Measurements from ENCODE around the gene UBL7. TPM values are rescaled to one million over a fixed set of nuclear protein-coding genes. Genes with fewer than 3 reads are reported as not detected.

Gene UBL7
- total RNA-seq (10 to 100 TPM; 32.7 to 42.6 TPM), polyA plus RNA-seq (ENCODE audit: insufficient read length in 6 of 6) (10 to 100 TPM; 58.9 to 68.3 (median 61.7) TPM)
- long read RNA-seq, donor 1, transcript UBL7-201 (11 exons, 1,360 nt), result major isoform, 14 of 33 reads
- long read RNA-seq, donor 1, transcript UBL7-202 (11 exons, 1,427 nt), result minor isoform, 11 of 33 reads
- long read RNA-seq, donor 1, partial matches to known transcripts, result 7 of 33 reads
- long read RNA-seq, donor 1, other reads (novel, unspliced or antisense), result 0 of 33 reads
- long read RNA-seq, donor 2, transcript UBL7-201 (11 exons, 1,360 nt), result minor isoform, 11 of 27 reads
- long read RNA-seq, donor 2, transcript UBL7-202 (11 exons, 1,427 nt), result major isoform, 15 of 27 reads
- long read RNA-seq, donor 2, partial matches to known transcripts, result 0 of 27 reads
- long read RNA-seq, donor 2, other reads (novel, unspliced or antisense), result 0 of 27 reads
- long read RNA-seq, donor 3, transcript UBL7-201 (11 exons, 1,360 nt), result major isoform, 15 of 22 reads
- long read RNA-seq, donor 3, transcript UBL7-202 (11 exons, 1,427 nt), result minor isoform, 6 of 22 reads
- long read RNA-seq, donor 3, partial matches to known transcripts, result 0 of 22 reads
- long read RNA-seq, donor 3, other reads (novel, unspliced or antisense), result 0 of 22 reads
- long read RNA-seq, donor 4, transcript UBL7-202 (11 exons, 1,427 nt), result major isoform, 32 of 84 reads
- long read RNA-seq, donor 4, transcript UBL7-201 (11 exons, 1,360 nt), result minor isoform, 29 of 84 reads
- long read RNA-seq, donor 4, partial matches to known transcripts, result 8 of 84 reads
- long read RNA-seq, donor 4, other reads (novel, unspliced or antisense), result 14 of 84 reads
- long read RNA-seq, donor 5, transcript UBL7-201 (11 exons, 1,360 nt), result major isoform, 6 of 10 reads
- long read RNA-seq, donor 5, partial matches to known transcripts, result 0 of 10 reads
- long read RNA-seq, donor 5, other reads (novel, unspliced or antisense), result 0 of 10 reads
- long read RNA-seq, donor 6, transcript UBL7-202 (11 exons, 1,427 nt), result minor isoform, 10 of 26 reads
- long read RNA-seq, donor 6, transcript UBL7-201 (11 exons, 1,360 nt), result major isoform, 15 of 26 reads
- long read RNA-seq, donor 6, partial matches to known transcripts, result 0 of 26 reads
- long read RNA-seq, donor 6, other reads (novel, unspliced or antisense), result 0 of 26 reads
- long read RNA-seq, donor 7, partial matches to known transcripts, result 0 of 6 reads
- long read RNA-seq, donor 7, other reads (novel, unspliced or antisense), result 0 of 6 reads
- long read RNA-seq, donor 8, transcript UBL7-201 (11 exons, 1,360 nt), result minor isoform, 5 of 14 reads
- long read RNA-seq, donor 8, transcript UBL7-202 (11 exons, 1,427 nt), result major isoform, 9 of 14 reads
- long read RNA-seq, donor 8, partial matches to known transcripts, result 0 of 14 reads
- long read RNA-seq, donor 8, other reads (novel, unspliced or antisense), result 0 of 14 reads
- long read RNA-seq, donor 9, result 0 reads
- long read RNA-seq, donor 10, transcript UBL7-201 (11 exons, 1,360 nt), result minor isoform, 37 of 107 reads
- long read RNA-seq, donor 10, transcript UBL7-202 (11 exons, 1,427 nt), result major isoform, 45 of 107 reads
- long read RNA-seq, donor 10, partial matches to known transcripts, result 9 of 107 reads
- long read RNA-seq, donor 10, other reads (novel, unspliced or antisense), result 14 of 107 reads
- long read RNA-seq, donor 11, result 0 reads
- long read RNA-seq, donor 12, transcript UBL7-202 (11 exons, 1,427 nt), result major isoform, 15 of 20 reads
- long read RNA-seq, donor 12, transcript UBL7-201 (11 exons, 1,360 nt), result minor isoform, 5 of 20 reads
- long read RNA-seq, donor 12, partial matches to known transcripts, result 0 of 20 reads
- long read RNA-seq, donor 12, other reads (novel, unspliced or antisense), result 0 of 20 reads

DNA sequence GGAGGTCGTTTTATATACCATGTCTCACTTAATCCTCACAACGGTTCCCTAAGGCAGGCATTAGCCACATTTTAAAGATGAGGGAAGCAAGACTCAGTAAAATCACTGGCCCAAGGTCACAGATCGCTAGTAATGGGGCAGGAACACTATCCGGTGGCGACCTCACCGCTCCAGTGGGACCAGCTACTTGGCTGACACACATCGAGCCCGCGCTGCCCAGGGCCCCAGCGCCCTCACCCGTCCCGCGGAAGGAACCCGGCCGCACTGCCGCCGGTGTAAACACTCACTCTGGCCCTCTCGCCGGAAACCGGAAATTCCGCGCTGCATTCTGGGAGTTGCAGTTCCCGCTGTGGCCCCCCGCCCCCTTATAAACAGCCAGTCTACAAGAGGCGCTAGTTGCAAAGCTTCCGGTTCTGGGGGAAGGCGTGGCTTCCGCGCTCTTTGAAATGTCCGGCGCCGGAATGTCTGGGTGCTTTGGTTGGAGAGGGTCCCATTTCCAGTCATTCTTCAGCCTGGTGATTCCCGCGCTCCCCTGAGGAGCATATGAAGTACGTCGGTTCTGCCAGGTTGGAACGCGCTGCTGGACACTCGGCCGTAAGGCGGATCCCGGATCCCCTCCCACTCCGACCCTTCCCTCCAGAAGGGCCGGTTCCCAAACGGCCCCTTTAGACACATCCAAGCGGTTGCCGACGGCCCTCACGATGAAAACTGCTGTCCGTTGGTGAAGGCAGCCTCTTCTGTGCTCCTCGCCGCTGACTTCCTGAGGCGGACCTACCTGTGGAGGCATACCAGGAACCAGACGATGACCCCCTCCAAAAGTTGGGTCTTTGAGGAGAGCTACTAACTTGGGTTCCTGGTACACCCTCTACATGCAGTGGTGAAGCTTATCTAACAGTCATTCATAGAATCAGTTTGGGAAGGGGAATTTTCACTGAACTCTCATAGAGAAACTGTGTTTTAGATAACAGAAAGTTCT lies at the start of gene UBL7:
TSS of gene UBL7 (minus strand) at position 290 of the 976 bp plus-strand sequence. CDS start 2,293 bp downstream, outside the sequence.
- DNase-seq (peak; percentile 92 to 98 (median 98)), ATAC-seq (peak; percentile 99)
- peak within 1 kb of the TSS; percentile 59 to 78 for H3K4me3 ChIP-seq
- H3K36me3 ChIP-seq, result peaks cover 0 to 17% of the 10 kb centered on the region in 2 donors
- H3K4me1 ChIP-seq, result peaks cover 8 to 27% of the 10 kb centered on the region in 2 donors
- intact Hi-C loops (cut with DNase I), result no loop called here
- TF ChIP-seq, protein P1, sequence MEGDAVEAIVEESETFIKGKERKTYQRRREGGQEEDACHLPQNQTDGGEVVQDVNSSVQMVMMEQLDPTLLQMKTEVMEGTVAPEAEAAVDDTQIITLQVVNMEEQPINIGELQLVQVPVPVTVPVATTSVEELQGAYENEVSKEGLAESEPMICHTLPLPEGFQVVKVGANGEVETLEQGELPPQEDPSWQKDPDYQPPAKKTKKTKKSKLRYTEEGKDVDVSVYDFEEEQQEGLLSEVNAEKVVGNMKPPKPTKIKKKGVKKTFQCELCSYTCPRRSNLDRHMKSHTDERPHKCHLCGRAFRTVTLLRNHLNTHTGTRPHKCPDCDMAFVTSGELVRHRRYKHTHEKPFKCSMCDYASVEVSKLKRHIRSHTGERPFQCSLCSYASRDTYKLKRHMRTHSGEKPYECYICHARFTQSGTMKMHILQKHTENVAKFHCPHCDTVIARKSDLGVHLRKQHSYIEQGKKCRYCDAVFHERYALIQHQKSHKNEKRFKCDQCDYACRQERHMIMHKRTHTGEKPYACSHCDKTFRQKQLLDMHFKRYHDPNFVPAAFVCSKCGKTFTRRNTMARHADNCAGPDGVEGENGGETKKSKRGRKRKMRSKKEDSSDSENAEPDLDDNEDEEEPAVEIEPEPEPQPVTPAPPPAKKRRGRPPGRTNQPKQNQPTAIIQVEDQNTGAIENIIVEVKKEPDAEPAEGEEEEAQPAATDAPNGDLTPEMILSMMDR (IDR thresholded peaks at IDR 0.05), result peak in 1 of 2 donors; percentile 16
- peak within 1 kb of the TSS; percentile 78 to 87 for H3K27ac ChIP-seq
- H3K27me3 ChIP-seq, result no peaks in the 10 kb centered on the region
- H3K9me3 ChIP-seq, result no peaks in the 10 kb centered on the region

- TF ChIP-seq, protein P1 (IDR thresholded peaks at IDR 0.05), result no peak
- H3K27ac ChIP-seq, result no peak overlapping the region
- ATAC-seq, result no peak
- peaks cover 0 to 8% of the 10 kb centered on the region in 2 donors for H3K4me1 ChIP-seq
- no peak overlapping the region for H3K4me3 ChIP-seq
- no peak for DNase-seq
- no peaks in the 10 kb centered on the region for H3K36me3 ChIP-seq
- no peaks in the 10 kb centered on the region for H3K27me3 ChIP-seq
- intact Hi-C loops (cut with DNase I), result no loop called here
- H3K9me3 ChIP-seq, result no peaks in the 10 kb centered on the region
Observed at GRCh38 chr15:74506515-74506840, 45.5 kb upstream of the UBL7 start.

DNA sequence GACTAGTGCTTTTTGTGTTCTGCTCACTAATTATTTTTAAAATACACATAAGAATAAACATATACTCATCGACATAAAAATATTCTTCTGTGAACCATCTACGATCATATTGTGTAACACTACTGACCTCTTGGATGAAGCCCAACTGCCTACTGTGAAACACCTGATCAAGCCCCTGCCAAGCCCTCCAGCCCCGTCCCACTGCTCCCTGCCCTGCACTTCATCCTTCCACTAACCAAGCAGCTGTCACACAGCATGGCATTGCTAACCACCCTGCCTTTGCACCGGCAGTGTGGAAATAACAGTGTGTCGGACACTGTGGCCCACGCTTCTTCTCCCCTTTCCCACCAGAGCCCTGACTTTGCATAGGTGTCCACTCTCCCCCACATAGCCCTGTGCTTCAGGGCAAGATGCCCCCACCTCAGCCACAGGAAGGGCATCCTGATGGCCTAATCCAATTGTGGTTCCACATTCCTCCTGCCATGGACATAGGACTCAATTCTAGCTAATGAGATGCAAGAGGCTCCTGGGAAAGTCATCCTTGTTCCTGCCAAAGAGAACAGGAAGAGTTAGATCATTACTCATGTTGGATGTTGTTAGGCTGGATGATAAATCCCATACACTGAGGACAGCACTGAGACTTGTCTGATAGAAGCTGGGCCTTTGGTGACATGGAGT lies 45.0 kb upstream of the UBL7 start:
- H3K27ac ChIP-seq, result no peak overlapping the region

More for the DNA sequence above, 45.0 kb upstream of the UBL7 start:
- intact Hi-C loops (cut with DNase I), result no loop called here
- H3K27me3 ChIP-seq, result no peaks in the 10 kb centered on the region
- H3K36me3 ChIP-seq, result no peaks in the 10 kb centered on the region
- TF ChIP-seq, protein P1 (IDR thresholded peaks at IDR 0.05), result no peak
- ATAC-seq (no peak), DNase-seq (no peak)
- H3K4me1 ChIP-seq, result peaks cover 0 to 3% of the 10 kb centered on the region in 2 donors
- no peaks in the 10 kb centered on the region for H3K9me3 ChIP-seq
- H3K4me3 ChIP-seq, result no peak overlapping the region
